ENCODE results near the gene OSGIN1.

DNA sequence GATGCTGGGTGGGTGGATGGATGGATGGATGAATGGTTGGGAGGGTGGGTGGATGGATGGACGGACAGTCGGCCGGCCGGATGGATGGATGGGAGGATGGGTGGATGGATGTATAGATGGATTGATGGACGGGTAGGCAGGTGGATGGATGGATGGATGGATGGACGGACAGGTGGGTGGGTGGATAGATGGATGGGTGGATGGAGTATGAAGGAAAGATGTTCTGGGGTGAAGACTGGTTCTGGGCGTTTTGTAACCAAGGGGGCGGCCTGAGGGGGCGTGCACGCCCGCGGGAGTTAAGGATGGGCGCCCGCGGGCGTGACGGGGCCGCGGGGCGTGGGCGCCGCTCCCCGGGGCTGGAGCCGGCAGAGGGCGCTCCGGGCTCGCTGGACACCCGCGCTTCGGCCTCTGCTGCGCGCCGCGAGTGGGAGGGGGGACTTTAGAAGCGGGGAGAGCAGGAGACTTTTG, 14.8 kb downstream of the OSGIN1 start, which contains the start of gene NECAB2:
- TF ChIP-seq POLR2A (IDR thresholded peaks at IDR 0.05; ENCODE audit: low read depth, low read length) (no peak), TAF1 (IDR thresholded peaks at IDR 0.05; ENCODE audit: borderline replicate concordance, low read depth, low read length) (no peak), POLR2AphosphoS5 (IDR thresholded peaks at IDR 0.05; ENCODE audit: low read depth, low read length) (no peak)
